Measurements from ENCODE around the gene LRMDA. TPM values are rescaled to one million over a fixed set of nuclear protein-coding genes. Genes with fewer than 3 reads are reported as not detected.
"Not testable (repeated sequence)": the region's sequence is repeated elsewhere in the genome, so short reads cannot be mapped to it uniquely, and the experiment has no call there.

Gene LRMDA
- total RNA-seq, 1 donor, result 32.6 TPM

DNA sequence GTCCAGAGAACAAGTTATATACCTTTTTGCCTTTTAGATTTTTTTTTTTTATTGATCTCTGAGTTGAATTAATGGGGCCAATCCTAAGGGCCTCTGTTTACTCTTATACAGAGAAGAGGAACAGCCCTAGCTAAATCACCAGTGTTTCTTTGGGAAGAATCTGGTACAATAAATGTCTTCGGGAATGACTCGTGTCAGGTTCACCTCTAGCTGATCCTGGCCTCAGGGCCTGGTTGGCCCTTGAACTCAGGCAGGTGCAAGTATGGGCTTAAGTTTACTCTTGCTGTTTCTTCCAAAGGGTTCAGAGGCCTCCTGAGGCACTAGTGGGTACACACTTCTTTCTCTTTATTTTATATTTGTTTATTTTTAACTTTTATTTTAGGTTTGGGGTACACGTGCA is 71.0 kb downstream of the LRMDA start:
- no peak for DNase-seq (ENCODE audit: low read depth in 2 of 3, low spot score in 2 of 3)

DNA sequence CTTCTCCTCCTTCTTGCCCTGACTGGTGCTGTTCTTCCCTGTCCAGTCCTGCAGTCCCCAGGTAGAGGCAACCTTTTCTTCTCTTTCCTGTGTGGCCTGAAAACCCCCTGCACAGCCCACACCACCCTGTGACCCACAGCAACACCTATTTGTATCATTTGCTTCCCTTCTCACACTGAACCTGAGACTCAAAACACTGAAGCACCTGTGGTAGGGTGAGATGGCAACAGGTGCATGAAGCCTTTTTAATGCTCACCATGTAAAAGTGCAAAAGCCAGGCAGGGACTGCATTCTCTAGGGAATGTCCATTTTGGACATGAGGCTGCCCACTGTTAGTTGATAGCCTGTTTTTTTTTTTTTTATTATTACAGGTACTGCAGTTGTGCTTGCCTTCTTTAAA is 71.4 kb downstream of the LRMDA start:
- DNase-seq (ENCODE audit: low read depth in 2 of 3, low spot score in 2 of 3), result no peak

DNA sequence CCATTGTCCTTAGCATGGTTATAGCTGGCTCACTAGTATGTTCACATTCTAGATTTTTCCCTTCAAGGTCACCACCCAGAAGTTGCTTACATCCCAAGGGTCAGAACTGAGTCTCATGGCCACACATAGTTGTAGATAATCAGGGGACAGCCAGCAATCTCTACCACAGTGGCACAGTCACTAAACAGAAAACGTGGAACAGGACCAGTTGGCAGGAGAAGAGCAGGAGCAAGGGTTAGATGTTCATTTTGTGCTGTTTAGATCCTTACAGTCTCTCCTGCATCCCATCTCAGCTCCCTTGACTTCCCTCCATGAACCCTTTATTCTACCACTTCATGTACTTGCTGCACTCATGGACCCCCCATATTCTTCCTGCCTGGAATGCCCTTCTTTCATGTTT is 73.9 kb downstream of the LRMDA start:
- DNase-seq (ENCODE audit: low read depth in 2 of 3, low spot score in 2 of 3), result no peak

DNA sequence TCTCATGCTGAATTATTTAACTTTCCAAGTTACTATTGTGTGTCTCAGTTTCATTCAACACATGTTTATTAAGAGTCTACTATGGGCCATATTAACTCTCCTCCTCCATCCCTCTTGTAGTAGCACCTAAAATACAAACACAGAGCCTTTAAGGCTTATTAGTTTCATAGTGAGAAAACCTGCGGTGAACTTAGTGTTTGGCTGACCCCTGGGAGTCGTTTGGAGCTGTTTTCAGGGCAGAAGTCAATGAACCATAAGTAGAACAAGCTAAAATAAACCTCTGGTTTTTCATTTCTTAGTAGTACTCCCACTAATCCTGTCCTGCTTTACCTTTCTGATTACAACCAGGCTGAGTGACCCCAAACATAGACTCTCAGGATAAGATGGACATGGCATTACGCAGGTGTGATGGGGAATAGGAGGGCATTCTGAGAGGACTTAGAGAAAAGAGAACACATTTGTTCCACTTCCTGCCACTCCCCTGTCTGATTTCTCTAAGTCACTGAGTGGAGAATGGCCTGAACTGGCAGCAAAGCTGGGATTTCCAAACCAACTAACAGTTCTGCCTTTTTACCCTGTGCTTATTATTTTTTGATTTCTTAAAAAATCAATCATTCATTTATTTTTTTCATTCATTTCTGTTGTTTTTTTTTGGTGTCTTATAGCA is 74.5 kb downstream of the LRMDA start:
- no peak for DNase-seq (ENCODE audit: low read depth in 2 of 3, low spot score in 2 of 3)

DNA sequence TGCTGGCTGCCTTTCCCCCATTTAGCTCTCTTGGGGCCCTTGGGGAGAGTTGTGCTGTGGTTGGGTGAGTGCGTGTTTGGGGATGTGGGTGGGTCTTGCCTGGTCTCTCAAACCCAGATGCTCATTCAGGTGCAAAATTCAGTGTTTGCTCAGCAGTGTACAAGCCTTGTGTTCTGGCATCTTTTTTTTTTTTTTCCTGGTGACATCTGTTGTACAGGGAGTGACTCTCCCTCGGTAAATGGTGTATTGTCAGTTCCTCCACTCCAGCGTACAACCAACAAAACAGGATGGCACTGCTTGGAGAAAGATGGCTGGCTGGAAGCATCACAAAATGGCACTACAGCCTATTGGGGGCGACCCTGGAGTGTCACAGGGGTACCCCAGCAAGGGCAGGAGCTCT is 75.5 kb downstream of the LRMDA start:
- no peak for DNase-seq (ENCODE audit: low read depth in 2 of 3, low spot score in 2 of 3)

DNA sequence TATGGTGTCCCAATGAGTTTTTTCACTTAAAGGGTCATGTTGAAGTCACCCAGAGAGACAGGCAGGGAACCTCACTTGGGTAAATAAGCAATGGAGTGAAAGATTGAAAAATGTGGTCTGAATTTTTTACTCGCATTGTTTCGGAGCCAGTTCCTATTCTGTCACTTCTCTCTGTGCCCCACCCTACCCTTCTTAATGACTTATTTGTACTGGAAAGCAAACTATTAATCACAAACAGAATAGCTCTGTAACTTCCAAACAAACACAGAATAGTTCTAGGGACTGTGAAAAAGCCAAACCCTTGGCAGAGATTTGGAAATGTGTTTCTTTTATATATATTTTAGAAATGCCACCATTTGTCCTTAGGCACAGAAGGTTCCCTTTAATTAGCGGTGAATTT is 76.0 kb downstream of the LRMDA start:
- no peak for DNase-seq (ENCODE audit: low read depth in 2 of 3, low spot score in 2 of 3)

DNA sequence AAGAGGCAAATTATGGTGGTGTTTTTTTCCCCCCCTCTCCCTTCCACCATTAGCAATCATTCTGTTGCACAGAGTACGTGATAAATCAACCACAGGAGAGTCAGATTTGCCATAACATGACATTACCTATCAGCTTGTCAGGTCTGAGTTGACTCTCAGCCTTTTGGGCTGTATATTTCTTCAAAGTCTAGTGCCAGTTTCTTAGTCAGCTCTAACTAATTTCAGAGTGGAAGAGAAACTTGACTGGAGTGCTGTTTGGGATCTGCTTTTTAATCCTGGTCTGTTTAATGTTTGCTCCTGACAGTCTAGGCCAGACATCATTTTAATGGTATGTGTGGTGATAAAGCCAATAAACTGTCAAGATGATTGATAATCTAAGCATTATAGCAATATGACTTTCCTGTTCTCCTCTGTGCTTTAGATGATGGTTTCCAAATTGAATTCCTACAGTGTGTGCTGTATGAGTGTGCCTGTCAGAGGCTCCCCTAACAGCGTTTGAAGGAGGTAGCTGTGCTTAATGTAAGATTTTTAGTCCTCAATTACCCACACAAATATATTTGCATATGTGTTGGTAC is 76.9 kb downstream of the LRMDA start:
- no peak for DNase-seq (ENCODE audit: low read depth in 2 of 3, low spot score in 2 of 3)

DNA sequence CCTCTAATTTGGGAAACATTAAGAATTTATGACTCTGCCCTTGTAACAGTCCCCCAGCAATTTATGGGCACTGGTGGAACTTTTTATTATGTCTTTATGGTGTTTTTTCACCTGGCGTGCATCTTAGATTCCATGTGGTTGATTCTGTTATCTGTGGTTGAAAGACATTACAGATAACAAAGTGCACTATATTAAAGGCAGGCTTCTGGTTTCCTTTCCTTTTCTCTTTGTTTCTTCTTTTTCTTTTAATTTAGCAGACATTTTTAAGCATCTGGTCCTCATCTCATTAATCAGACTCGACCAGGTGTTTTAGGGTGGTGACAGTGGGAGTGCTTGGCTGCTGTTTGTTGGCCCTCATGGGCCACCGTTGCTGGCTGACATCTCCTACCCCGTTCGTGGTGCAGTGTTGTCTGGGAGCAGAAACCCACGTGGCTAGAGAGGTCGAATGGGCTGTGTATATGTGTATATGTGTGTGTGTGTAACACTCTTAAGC is 77.4 kb downstream of the LRMDA start:
- DNase-seq (ENCODE audit: low read depth in 2 of 3, low spot score in 2 of 3), result peak in 2 of 3 donors; percentile 12 to 46

DNA sequence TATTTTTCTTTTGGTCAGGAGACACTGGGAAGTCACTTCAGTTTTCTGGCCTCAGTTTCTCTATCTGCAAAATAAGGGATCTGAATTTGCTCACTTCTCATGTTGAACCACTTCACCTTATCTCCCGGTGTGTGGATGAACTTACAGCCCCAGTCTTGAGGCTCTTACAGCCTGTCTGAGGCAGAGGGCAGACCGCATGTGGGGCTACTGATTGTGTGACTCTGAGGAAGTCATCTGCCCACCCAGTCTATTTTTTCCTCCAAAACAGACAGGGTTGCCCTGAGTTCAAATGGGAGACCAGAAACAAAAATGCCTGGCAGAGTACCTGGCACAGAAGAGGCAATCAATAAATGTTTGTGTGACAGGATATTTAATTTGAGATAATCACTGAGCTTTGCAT is 78.3 kb downstream of the LRMDA start:
- no peak for DNase-seq (ENCODE audit: low read depth in 2 of 3, low spot score in 2 of 3)

DNA sequence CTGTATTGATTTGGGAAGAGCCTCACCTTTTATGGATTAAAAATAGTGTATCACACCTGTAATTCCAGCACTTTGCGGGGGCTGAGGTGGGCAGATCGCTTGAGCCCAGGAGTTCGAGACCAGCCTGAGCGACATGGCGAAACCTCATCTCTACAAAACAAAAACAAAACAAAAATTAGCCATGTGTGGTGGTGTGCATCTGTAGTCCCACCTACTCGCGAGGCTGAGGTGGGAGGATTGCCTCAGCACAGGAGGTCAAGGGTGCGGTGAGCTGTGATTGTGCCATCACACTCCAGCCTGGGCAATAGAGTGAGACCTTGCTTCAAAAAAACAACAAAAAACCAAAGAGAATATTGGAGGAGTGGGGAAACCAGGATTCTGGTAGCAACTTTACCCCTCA is 79.6 kb downstream of the LRMDA start:
- DNase-seq (ENCODE audit: low read depth in 2 of 3, low spot score in 2 of 3), result no peak

DNA sequence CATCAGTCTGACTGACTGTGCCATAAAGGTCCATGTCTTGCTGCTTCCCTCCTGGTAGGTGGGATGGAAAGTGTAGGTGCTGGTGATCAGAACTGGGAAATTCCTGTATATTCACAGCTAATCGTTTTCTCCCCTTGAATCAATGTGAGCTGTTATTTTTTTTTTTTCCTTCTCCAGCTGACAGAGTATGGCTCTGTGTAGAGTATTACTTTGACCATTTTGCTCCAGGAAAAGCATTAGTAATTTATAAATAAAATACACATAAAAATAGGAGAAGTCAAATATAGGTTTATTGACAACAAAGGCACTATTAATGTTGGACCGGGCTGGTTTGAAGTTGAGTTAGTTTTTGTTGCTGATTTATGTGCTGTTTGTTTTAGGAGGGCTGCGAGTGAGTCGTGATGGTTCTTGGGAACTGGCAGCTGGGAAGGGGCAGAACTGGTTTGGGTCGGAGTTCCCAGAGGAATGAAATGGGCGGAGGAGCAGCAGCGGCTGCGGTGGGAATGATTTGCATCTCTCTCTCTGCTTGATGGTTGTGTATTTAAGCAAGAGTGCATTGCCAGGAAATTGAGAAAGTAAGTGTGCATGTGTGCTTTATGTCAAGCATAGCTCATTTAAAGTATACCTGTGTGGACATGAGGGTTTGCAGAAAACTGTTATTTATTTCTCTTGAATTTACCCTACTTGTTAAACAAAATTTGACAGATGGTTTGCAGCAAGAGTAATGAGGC is 80.9 kb downstream of the LRMDA start:
- DNase-seq (ENCODE audit: low read depth in 2 of 3, low spot score in 2 of 3), result no peak

DNA sequence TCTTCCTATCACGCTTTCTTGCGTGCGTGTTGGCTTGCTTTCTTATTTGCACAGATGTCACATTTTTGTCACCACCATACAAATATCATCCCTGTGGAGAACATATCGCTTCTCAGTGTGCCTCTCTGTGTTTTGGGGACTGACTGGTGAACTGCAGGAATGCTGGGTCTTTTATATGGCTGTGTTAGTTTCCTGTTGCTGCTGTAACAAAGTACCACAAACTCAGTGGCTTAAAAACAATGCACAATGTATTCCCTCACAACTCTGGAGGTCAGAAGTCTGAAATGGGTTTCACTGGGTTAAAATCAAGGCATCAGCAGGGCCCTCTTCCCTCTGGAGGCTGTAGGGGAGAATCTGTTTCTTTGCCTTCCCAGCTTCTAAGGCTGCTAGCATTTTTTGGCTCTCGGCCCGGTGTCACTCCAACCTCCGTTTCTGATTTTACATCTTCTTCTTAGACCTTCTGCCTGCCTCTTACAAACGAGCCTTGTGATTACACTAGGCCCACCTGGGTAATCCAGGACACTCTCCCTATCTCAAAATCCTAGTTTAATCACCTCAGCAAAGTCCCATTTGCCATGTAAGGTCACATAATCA is 82.0 kb downstream of the LRMDA start:
- DNase-seq (ENCODE audit: low read depth in 2 of 3, low spot score in 2 of 3), result no peak

DNA sequence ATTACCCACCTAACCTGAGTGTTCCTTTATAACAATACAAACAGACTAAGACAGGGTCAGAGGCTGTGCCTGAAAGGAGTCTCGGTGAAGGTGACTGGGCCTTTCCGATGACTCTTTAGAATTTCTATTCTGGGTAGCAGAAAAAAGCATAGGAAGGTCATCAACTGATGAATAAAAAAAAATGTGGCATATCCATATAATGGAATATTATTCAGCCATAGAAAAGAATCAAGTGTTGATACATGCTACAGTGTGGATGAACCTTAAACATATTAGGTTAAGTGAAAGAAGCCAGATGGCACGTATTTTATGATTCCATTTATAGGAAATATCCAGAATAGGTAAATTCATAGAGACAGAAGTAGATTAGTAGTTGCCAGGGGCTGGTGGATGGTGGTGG is 83.4 kb downstream of the LRMDA start:
- DNase-seq (ENCODE audit: low read depth in 2 of 3, low spot score in 2 of 3), result no peak

DNA sequence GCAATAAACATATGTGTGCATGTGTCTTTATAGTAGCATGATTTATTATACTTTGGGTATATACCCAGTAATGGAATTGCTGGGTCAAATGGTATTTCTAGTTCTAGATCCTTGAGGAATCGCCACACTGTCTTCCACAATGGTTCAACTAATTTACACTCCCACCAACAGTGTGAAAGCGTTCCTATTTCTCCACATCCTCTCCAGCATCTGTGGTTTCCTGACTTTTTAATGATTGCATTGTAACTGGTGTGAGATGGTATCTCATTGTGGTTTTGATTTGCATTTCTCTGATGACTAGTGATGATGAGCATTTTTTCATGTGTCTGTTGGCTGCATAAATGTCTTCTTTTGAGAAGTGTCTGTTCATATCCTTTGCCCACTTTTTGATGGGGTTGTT is 84.7 kb downstream of the LRMDA start:
- DNase-seq (ENCODE audit: low read depth in 2 of 3, low spot score in 2 of 3), result not testable (repeated sequence)

DNA sequence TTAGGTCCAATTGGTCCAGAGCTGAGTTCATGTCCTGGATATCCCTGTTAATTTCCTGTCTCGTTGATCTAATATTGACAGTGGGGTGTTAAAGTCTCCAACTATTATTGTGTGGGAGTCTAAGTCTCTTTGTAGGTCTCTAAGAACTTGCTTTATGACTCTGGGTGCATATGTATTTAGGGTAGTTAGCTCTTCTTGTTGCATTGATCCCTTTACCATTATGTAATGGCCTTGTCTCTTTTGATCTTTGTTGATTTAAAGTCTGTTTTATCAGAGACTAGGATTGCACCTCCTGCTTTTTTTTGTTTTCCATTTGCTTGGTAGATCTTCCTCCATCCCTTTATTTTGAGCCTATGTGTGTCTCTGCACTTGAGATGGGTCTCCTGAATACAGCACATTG is 87.8 kb downstream of the LRMDA start:
- not testable (repeated sequence) for DNase-seq (ENCODE audit: low read depth in 2 of 3, low spot score in 2 of 3)

DNA sequence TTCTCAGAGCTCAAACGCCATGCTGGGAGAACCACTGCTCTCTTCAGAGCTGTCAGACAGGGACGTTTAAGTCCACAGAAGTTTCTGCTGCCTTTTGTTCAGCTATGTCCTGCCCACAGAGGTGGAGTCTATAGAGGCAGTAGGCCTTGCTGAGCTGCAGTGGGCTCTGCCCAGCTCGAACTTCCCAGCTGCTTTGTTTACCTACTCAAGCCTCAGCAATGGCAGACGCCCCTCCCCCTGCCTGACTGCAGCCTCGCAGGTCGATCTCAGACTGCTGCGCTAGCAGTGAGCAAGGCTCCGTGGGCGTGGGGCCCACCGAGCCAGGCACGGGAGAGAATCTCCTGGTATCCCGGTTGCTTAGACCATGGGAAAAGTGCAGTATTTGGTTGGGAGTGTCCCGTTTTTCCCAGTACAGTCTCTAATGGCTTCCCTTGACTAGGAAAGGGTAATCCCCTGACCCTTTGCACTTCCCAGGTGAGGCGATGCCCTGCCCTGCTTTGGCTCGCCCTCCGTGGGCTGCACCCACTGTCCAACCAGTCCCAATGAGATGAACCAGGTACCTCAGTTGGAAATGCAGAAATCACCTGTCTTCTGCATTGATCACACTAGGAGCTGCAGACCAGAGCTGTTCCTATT is 89.9 kb downstream of the LRMDA start:
- DNase-seq (ENCODE audit: low read depth in 2 of 3, low spot score in 2 of 3), result not testable (repeated sequence)

DNA sequence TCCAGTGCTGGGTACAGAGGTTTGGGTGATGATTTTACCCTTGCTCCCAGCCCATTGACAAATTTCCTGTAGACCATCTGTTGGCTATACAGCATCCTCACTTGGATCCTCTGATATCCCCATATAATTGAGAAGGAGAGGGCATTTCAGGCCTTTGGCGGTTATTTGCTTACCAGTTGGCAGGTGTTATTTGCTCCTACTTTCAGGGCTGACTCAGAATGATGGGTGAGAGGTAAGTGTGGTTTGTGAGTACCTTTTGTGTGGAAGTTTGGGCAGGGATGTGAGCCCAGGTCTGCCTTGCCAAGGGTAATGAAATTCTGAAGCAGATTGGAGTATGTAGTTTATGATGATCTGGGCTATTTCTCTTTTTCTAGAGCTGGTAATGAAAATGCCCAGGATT is 93.6 kb downstream of the LRMDA start:
- no peak for DNase-seq (ENCODE audit: low read depth in 2 of 3, low spot score in 2 of 3)

DNA sequence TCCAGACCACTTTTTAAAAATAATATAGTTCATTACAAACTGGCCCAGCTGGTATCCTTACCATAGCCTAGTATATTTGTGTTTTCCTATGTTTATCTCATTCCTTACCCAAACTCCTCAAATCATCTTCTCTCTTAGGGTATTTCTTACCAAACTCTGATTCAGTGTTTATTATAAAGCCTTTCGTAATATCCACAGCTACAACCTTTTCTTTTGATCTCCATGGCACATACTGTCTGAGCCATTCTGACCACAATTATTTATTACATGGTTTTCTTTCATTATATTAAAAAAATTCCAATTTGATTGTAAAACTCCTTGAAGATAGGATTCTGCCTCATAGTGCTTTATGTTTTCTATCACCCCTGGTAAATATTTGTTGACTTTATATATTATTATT is 94.2 kb downstream of the LRMDA start:
- DNase-seq (ENCODE audit: low read depth in 2 of 3, low spot score in 2 of 3), result no peak

DNA sequence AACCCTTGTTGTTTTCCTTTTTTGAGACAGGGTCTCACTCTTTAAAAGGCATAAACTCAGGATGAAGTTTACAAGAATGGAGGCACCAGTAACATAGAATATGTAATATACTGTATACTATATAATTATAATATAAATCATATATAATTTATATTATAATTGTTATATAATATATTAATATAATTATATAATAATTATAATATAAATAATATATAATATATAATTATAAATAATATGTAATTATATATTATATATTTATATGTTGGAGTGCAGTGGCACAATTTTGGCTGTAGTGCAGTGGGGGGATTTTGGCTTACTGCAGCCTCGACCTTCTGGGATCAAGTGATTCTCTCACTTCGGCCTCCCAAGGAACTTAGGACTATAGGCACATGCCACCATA is 96.1 kb downstream of the LRMDA start:
- no peak for DNase-seq (ENCODE audit: low read depth in 2 of 3, low spot score in 2 of 3)

DNA sequence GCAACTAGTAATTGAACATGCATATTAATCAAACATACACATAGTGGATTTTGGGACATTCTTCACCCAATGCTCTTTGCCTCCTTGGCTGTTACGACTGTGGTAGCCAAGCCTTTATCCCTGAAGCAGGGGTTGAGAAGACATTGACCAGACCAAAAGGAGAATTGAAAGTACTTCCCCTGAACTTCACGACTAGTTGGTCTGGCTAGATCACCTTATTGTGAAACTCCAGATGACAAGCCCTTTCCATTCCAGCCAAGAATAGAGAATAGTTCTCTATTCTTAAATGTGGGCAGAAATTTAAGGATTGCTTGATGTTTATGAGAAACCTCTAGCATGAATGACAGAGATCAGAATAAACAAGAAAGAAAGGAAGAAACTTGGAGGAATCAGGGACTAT is 97.0 kb downstream of the LRMDA start:
- DNase-seq (ENCODE audit: low read depth in 2 of 3, low spot score in 2 of 3), result no peak

DNA sequence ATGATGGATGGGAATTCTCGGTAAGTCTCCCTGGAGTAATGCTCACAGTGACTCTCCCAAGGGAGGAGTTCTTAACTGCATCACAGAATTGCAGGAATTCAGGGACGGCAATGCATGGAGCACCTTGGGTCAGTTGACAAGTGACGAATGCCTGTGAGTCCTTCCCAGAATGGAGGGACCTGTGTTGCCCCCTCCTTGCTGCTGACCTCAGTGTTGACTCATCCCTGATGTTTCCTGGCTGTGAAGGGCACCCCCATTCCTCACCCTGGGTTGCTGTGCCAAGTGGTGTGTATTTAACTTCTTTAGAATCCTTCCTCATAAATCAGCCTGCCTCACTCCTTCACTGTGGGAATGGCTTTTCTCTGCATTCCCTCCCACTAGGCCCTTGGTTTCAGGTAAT is 98.9 kb downstream of the LRMDA start:
- no peak for DNase-seq (ENCODE audit: low read depth in 2 of 3, low spot score in 2 of 3)
